Astrocyte of the spinal cord (primary cell): Measurements from ENCODE around the gene FAM168A.
A peak's percentile ranks its signal among the peaks of the same experiment; 100 is the strongest.

Experiments
- DNase-seq: peaks from one replicate; pipeline ENCODE4 v3.0.0; 2011; ENCODE audit warnings: low read depth, low spot score
- H3K4me3 ChIP-seq: 2 replicates; pipeline ENCODE4 v1.5.1; 2011; ENCODE audit warnings: low read depth, mild to moderate bottlenecking, low read length, moderate library complexity
- in situ Hi-C: cut with HindIII; loops from 2 replicates; pipeline ENCODE4 v1.10.0; 2017; ENCODE audit warnings: low sequenced_read_pairs
- TF ChIP-seq, protein P1 (sequence below): IDR thresholded peaks from 2 replicates; pipeline ENCODE4 v1.5.1; 2012; ENCODE audit warnings: low read depth, mild to moderate bottlenecking, low read length, inconsistent platforms

The FAM168A gene

DNA sequence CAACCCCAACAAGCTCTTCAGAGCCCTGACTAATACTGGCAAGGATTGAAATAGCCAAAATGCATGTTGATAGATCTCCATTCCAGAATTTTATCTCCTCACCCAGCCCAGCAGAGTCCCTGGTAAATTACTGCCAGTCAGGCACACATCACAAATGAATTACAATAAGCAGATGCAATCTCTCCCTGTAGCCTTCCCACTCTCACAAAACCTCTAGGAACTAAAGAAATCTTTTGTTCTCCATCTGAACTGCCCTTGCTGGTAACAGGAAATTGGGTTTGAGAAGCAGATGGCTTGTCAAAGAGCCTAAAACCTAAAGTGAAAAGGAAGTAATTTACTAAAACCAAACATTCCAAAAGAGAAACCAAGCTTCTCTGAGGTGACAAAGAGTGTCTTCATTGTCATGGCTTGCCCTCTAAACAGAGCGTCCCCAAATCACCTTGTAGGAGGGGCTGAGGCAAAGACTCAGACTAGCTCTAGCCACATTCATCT lies 59.5 kb downstream of the FAM168A start:
- TF ChIP-seq, protein P1, sequence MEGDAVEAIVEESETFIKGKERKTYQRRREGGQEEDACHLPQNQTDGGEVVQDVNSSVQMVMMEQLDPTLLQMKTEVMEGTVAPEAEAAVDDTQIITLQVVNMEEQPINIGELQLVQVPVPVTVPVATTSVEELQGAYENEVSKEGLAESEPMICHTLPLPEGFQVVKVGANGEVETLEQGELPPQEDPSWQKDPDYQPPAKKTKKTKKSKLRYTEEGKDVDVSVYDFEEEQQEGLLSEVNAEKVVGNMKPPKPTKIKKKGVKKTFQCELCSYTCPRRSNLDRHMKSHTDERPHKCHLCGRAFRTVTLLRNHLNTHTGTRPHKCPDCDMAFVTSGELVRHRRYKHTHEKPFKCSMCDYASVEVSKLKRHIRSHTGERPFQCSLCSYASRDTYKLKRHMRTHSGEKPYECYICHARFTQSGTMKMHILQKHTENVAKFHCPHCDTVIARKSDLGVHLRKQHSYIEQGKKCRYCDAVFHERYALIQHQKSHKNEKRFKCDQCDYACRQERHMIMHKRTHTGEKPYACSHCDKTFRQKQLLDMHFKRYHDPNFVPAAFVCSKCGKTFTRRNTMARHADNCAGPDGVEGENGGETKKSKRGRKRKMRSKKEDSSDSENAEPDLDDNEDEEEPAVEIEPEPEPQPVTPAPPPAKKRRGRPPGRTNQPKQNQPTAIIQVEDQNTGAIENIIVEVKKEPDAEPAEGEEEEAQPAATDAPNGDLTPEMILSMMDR = no peak
- in situ Hi-C loops = no loop called here
- no peak overlapping the region for H3K4me3 ChIP-seq
- no peak for DNase-seq

DNA sequence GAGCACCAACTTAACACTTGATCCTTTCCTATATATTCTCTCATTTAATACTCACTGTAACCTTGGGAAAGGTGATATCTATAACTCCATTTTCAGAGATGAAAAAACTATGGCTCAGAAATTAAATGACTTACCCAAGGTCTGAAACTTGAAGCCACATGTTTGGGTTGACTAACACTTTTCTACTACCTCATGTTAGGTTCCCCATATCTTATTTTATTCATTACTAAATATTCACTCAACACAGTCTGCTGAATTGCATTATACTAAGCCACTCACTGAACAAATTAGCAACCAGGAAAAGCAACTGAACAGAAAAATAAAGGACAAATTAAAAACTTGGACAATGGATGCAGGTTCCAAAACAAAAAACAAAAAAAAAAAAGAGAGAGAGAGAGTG lies 59.9 kb downstream of the FAM168A start:
- H3K4me3 ChIP-seq = no peak overlapping the region
- no peak for DNase-seq
- in situ Hi-C loops = no loop called here
- TF ChIP-seq, protein P1 = no peak

DNA sequence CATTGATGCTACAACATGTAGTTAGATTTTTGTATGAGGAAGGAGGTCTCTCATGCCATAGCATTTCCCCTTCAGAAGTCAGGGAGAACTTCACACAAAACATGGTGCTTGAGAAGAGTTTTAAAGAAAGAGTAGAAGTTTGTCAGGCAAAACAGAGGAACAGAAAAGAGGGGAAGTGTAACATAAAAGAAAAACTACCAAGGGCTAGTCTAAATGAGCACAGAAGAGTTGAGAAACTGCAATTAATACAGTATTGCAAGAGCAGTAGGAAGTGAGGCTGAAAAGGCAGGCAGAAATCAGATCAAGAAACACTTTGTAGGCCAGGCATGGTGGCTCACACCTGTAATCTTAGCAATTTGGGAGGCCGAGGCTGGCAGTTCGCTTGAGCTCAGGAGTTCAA lies 61.0 kb downstream of the FAM168A start:
- in situ Hi-C loops = no loop called here
- TF ChIP-seq, protein P1 = no peak
- no peak overlapping the region for H3K4me3 ChIP-seq
- DNase-seq = no peak

DNA sequence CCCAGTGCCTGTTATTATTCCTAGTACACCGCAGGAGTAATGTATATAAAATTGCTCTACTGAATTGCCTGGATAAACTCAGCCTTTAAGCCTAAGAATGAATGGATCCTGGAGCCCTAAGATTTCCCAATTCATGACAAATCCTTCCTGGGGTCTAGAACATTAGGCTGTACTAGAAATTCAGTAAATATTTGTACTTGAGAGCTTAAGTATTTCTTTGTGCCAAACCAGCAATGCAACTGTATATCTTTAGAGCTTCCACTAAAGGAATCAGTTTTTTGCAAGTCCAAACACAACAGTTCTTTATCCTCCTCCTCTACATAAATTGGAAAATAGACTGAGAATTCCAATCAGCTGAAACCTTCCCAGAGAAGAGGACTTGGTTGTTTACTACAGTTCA lies 65.6 kb downstream of the FAM168A start:
- H3K4me3 ChIP-seq = no peak overlapping the region
- TF ChIP-seq, protein P1 = no peak
- in situ Hi-C loops = no loop called here
- no peak for DNase-seq

DNA sequence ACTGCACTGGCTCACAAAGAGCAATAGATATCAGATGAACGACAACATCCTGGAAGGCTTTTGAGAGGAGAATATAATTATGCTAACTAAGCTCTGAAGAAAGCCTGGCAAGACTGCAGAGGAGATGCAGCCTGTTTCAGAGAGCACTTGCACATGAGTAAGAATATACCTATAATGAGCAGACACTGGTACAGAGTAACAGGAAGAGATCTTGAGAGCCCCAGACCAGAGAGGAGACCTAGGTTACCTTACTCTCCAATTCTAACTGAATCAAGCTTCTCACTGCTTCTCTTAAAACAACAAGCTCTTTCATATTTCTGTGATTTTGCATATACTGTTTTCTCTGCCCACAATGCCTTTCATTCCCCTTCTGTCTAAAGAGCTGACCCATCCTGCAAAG lies 66.5 kb downstream of the FAM168A start:
- H3K4me3 ChIP-seq = no peak overlapping the region
- TF ChIP-seq, protein P1 = no peak
- no peak for DNase-seq
- in situ Hi-C loops = no loop called here

DNA sequence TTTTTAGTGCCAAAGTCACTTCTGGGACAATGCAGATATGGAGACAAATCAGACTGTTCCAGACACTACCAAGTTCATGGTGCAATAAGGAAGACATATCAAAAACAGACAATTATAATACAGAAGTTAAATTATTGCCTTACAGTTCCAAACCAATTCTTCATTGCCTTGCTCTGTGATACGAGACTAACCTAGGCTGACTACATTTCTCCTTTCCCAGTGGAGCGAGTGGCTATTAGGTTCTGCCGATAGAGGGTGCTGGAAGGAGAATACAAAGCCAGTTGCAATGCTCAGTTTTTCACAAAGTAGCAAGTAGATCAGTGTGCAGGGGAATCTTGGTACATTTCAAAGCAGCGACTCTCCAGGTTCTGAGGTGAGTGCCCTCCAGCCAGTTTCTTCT lies 67.8 kb downstream of the FAM168A start:
- in situ Hi-C loops = no loop called here
- no peak for DNase-seq
- TF ChIP-seq, protein P1 = peak; percentile 28

DNA sequence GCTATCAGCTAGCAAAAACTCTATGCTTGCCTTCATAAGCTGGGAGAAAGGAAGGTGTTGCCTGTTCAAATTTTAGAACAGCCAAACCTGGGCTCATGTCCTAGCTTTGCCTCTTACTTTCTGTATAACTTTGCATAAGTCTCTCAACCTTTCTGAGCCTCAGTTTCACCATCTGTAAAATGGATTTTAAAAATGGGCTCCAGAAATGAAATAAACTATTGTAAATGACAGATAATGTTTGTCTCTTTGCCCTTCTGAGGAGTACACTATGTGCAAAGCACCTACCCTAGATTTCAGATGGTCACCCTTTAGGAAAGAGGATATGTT lies 68.7 kb downstream of the FAM168A start:
- in situ Hi-C loops = no loop called here
- H3K4me3 ChIP-seq = no peak overlapping the region
- TF ChIP-seq, protein P1 = no peak
- no peak for DNase-seq

More for the DNA sequence above, 67.8 kb downstream of the FAM168A start:
- H3K4me3 ChIP-seq = no peak overlapping the region
